Thyroid gland (tissue), 4 donors: Measurements from ENCODE around the gene COBLL1.
"Not testable (repeated sequence)": the region's sequence is repeated elsewhere in the genome, so short reads cannot be mapped to it uniquely, and the experiment has no call there.

ENCODE experiments used
- CTCF ChIP-seq, 6 experiments: fragments of 200-600 bp in 3 of 6; fragments of 450-650 bp in 3 of 6; sonication (generic) in 3 of 6; IDR thresholded peaks; one replicate each; pipeline ENCODE4 v1.5.1; 2016 to 2019; ENCODE audit warnings: antibody characterized with exemption in 6 of 6, mild to moderate bottlenecking in 2 of 6, inconsistent platforms in 1 of 6, moderate library complexity in 1 of 6
- POLR2A ChIP-seq, 2 donors: fragments of 450-650 bp; IDR thresholded peaks; one replicate each; pipeline ENCODE4 v1.6.1; 2017; ENCODE audit warnings: antibody characterized with exemption in 2 of 2, mild to moderate bottlenecking in 2 of 2, moderate library complexity in 1 of 2

GRCh38 chr2:164710252-164710836 lies 131.3 kb downstream of the COBLL1 start:
- TF ChIP-seq CTCF, POLR2A (IDR thresholded peaks at IDR 0.05): not testable (repeated sequence)
